OCI-M2 (cell line): ENCODE data around the gene PPP2R2C.

ENCODE experiments used
- DNase-seq: peaks from one replicate; lab custom pipeline; 2025; ENCODE audit not compliant: unreplicated experiment; lab: John Stamatoyannopoulos, UW

The PPP2R2C gene

DNA sequence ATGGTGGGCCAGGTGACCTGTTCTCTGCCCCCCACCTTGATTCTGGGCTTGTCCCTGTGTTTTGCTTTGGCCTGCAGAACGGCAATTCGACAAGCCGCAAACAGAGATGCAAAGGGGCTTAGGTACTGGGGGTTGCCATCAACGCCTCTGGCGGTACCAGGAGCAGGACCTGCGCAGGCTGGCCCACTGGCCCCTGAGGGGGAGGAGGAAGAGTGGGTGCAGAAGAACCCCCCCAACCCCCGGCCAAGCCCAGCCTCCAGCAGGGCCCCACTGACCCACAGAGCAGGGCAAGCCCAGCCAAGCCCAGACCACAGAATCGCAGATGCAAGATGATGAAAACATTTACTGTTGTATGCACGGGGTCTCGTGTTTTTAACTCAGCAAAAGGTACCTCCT lies 89.4 kb downstream of the PPP2R2C start:
- DNase-seq: no peak

DNA sequence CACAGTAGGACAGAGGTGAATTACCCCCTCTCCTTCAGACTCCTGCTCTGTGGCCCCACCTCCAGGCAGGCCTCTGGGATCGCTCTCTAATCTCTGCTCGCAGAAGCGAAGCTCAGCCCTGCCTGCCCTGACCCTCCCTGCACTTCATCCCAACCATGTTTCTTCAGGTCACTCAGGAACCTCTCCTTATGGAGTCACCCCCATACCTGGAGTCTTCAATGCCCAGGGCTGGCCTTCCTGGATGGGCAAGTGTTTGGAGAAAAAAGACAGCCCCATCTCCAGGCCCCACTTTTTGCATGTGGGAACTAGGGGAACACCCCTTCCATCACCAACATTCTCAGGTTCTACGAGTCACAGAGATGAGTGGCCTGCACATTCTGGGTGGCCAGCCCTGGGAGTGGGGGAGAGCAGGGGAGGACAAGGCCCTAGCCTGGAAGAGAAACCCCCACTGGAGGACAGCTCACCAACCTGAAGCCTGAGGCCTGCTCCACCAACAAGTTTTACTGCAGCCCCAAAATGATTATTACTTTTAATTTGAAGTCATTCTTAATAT lies 90.8 kb downstream of the PPP2R2C start:
- no peak for DNase-seq

DNA sequence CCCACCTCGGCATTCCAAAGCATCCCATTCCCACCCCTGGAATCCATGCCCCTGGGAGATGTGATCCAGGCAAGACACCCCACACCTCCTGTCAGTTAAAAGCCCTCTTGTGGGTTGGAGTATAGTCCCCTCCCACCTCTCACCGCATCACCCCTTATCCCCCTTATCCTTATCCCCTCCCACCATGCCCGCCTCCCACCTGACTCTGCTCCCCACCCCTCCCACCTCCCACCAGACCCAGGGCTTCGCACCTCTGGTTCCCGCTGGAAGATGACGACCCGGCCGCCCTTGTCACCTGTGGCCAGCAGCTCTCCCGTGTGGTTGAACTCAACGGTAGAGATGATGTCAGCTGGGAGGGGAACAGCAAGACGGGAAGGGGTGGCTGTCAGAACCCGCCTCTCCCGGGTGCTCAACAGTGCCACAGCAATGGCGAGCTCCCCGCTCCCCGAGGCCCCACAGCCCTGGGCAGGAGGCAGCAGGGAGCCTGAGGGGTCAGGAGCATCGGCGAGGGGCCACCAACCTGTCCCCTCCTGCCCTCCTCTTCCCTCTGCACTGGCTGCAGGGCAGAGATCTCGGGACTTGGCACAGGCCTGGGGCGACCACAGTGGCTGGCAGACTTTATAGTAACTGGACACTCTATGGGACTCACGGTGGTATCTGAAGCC lies 91.5 kb downstream of the PPP2R2C start:
- no peak for DNase-seq

DNA sequence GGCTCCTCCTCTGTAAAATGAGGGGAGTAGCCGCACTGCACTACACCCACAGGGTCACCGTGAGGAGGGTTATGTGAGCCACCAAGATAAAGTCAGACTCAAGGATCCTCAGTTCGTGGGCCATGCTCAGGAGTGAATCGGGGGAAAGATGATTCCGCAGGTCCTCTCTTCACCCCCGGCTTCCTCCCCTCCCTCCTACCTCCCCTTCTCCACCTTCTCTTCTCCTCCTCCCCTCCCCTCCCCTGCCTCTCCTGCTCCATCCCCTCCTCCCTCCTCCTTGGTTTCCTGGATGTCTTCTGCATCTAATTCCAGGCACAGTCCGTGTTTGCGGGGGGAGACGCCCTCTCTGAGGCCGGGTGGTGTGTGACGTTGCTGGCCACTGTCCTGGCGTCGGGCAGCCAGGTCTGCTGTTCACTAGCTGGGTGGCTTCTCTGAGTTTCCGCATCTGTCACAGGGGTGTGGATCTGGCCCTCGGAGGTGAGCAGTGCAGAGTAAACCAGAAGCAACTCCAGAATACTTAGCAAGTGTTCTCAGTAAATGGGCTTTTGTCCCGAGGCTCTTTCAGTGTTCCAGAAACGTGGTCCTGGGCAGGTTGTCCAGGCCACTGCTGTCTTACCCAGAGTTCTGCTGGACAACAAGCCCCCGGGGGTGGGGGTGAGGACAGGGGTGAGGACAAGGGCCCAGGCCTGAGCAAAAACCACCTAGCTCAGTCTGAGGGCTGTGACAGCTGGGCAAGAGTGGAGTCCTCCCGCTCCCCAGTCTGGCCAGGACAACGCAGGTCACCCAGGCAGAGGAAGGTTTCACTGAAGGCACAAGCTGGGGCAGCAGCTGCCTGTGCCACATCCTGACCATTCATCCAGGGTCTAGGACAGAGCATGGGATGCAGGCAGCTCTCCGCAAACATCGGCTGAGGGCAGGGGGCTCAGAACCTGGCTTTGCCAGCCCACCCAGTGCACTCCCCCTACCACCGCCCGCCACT lies 92.4 kb downstream of the PPP2R2C start:
- no peak for DNase-seq

DNA sequence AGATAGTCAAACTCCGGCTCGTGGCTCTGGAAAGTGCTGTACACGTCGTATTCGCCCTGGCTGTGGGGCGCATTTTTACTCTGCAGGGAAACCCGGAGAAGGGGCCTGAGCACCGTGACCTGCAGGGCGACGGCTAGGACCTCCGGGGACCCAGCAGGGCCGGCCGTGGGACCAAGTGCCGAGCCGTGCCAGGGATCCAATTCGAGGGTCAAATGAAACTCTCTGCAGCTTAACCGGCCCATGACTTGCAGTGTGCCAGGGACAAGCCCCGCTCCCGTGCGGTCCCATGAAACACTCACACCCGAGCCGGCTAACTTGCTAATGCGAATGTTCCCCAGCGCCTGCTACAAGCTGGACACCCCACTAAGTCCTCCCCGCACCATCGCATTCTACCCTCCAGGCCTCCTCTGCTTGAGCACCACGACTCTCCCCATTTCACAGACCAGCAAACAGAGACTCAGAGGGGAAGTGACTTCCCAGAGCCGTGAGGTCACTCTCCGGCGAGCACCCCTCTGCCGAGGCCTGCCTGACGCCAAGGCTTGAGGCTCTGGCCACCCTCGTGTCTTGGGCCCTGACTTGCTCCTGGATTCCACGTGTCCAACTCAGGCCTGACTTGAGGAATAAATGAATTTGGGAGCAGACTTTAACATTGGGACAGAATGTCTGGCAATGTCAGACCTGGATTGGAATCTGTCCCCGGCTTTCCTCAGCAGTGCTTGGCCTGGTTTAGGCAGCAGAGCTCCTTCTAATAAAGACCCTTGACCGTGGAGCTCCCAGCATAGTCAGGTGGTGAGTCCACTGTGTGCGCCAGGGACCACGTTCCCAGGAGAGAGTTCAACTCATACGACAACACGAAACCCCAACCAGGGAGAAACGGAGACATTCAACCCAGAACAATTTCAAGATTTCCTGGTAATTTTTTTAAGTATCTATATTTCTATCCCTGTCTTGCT lies 93.6 kb downstream of the PPP2R2C start:
- no peak for DNase-seq

DNA sequence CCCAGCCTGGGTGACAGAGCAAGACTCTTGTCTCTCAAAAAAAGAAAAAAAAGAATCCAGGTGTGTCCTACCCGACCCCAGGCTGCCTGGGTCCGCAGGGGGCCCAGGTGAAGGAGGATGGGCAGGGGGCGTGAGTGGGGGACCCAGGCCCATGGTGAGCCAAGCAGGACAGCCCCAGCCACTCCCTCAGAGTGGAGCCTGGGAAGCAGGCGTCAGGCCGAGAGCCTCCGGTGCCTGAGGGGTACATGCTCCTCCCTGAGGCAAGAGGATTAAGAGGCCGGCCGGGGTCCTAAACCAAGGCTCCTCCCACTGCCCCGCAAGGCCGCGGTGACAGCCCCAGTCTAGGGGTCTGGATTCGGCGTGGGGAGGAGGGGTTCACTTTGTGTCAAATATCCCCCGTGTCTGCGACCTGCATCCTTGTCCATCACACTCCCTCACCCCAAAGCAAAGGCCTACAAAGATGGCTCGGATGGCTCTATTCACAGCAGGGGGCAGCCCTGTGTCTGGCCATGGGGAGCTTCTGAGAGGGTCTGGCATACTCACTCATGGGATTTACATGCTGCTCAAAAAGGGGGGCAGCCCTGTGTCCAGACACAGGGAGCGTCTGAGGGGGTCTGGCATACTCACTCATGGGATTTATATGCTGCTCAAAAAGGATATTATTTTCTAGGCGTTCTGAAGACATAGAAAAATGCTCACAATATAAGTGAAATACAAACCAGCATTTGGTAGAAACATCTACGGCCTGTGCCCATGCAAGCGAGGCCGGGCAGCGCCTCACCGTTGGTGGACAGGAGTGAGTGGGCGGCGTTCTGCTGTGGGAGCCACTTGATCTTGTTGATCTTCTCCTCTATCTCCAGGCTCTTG lies 94.6 kb downstream of the PPP2R2C start:
- no peak for DNase-seq

DNA sequence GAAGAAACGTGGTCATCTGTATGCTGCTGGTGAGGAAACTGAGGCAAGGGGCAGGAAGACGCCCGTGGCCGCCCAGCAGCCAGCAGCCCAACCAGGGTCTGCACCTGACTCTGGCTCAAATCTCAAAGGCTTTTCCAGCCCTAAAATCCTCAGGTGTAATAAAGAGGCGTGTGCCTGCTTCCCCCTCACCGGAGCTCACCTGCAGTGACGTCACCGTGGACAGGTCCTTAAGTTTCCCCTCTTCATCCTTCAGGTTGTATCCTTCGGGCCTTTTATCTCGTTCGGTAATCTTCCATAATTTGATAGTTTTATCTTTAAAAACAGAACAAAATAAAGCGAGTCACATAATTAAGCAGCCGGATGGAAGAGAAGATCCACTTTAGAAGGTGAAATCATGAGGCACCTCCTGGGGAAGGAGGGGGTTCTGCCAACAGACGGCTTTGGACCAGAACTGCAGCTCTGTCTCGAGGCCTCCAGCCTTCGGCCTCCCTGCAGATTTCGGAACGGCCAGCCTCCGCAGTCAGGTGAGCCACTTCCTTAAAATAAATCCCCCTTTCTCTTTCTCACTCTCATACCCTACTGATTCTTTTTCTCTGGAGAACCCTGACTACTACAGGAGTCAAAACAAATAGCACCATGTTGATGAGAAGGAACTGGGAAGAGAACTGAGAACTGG lies 96.7 kb downstream of the PPP2R2C start:
- no peak for DNase-seq

DNA sequence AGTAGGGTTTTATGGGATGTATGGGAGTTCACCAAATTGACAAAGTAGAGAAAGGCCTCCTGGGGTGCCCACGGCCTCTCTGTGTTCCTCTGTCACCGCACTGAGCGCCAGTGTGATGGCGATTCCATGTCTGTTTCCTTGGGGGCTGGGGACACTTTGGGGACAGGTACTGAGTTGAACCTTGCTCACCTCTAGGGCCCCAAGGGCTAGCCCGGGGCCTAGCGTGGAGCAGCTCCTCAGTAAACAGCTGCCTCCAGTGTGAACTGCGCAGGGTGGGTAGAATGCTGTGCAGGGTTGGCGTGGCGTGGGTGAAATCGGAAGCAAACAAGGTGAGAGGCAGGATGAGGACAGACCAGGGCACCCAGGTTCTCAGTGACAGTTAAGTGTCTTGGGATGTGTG lies 97.8 kb downstream of the PPP2R2C start:
- no peak for DNase-seq

DNA sequence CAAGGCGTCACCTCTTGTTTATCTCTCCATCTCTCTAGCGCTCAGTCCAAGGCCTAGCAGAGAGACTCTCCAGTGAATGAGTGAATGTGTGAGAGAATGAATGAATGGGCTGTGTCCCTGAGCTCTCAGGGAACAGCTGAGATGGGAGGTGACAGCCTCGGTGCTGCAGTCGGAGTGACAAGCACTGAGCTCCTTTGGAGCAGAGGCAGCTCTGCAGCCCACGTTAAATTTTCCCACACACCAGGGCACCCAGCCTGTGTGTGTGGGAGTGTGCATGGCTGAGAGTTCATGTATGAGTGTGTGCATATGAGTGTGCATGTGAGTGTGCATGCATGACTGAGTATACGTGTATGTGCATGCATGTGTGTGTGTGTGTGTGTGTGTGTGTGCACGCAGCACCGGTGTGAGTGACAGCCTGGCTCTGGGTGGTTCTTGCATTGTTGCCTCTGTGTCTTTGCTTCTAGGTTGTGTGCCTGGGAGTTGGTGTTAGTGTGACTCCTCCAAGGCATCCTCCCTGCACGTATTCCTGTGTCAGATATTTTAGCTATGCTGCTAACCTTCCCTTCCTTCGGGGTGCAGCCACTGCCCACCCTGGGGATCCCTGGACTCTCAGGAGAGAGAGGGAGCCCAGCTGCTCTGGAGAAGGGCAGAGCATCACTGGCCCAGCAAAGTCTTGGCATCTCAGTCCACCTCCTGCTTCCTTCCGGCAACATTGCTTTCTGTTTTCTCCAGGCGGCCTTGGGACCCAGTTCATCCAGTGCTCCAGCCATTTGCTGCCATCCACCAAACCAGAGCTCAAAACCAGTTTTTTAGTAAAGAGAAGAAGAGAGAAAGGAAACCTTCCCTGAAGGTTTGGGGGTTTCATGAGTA lies 98.6 kb downstream of the PPP2R2C start:
- DNase-seq: no peak

DNA sequence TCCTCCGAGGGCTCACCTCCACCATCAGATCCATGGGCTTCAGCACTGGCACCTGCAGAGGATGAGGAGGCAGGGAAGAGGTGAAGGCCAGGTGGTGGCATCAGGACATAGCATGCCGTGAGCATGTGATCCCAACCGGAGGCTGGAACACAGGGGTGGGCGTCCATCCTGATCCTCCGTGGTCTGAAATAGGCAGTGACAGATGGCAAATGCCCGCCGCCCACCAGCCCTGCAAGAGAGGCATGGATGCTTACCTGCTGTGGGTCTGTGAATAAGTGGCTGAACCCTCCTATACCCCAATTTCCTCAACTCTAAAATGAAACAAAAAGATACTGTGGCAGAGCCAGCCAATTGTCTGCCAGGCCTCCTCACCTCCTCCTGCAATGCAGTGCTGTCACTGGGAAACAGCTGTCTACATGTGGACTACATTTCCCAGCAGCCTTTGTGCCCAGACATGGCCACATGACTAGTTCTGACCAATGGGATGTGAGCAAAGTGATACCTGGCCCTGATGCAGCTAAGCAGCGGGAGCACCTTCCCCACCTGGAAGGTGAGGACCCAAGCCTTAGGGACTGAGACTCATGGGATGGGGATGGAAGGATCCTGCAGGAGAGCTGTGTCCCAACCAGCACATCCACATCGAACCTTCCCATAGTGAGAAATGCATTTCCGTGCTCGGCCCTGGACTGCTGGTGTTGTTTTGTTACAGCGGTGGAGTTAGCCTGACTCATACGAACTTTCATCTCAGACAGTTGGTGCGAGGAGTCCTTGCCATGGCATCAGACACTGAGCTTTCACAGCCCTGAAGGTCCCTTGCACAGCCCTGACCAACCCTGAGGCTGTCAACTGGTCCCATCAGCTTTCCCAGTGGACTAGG lies 99.5 kb downstream of the PPP2R2C start:
- DNase-seq: no peak

DNA sequence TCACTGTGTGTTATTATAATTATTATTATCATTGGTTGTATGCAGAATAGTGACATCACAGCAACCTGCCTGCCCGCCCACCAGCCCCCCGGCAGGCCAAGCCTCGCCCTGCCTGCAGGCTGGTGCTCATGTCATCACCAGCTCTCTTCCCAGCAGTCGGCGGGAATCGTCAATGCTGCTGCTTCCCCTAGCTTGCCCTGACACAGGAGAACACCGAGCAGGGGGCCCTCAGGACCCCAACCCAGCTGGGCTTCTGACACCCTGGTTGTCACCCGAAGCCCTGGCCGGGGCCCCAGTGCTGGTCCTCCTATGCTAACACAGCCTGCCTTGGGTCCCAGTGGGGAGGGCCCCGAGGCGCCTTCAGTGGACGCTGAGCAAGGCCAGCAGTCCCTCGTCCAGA lies 100.6 kb downstream of the PPP2R2C start:
- DNase-seq: no peak

DNA sequence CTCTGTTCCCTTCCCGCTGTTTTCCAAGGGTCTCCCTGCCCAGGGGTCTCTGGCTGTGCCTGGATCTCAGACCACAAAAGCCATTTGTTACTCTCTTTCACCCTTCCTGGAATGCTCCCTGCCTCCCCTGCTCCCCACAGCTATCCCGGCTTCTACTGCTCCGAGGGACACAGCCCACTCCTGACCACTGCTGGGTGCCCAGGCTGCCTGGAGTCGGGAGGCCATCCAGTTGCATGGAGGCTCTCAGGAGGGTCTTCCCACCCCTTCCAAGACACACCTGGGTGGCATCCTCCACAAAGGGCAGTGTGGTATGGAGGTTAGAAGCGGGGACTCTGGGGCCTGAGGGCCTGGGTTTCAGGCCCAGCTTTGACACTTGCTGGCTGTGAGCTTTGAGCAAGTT lies 101.1 kb downstream of the PPP2R2C start:
- no peak for DNase-seq

DNA sequence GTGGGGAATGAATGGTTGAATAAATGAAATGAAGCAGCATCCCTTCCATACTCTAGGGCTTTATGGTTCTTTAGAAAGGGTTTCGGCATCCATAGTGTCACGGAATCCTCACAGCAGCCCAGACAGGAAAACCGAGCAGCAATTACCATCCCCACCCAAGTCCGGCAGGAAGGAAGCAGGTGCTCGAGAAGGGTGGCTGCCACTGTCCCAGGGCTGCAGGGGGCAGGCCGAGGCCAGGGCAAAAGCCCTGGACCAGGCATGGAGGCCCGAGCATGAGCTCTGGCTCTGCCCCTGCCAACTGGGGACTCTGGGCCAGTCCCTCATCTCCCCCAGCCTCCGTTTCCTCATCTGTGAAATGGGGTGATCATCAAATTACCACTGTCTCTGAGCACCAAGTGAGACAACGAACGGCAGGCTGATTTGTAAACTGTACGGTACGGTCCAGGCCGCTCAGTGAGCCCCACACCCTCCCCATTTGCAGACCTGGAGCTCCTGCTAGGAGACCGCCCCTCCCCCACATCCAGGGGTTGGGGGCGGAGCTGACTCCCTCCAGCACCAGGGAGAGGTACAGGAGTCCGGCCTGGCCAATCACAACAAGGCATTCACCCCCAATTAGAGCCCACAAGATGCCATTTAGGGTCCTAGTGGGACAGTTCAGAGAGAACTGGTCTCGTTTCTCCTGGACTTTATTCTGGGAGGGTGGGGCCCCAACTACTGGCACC lies 102.3 kb downstream of the PPP2R2C start:
- no peak for DNase-seq

DNA sequence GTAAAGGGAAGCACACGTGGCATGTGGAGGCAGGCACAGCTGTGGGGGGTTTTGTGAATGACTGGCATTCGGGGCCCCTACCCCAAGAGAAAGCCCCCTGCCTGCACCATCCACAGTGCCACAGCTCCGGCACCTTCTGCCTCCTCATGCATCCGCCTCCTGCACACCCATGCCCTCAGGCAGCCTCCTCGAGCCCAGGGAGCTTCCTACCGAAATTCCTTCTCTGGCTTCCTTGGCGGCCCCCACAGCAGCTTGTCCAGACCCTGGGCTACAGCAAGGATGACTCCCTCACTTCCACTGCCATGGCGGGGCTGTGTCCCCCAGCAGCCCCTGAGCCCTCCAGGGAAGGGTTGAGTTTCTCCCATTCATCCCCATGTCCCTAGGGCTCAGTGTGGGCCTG lies 102.9 kb downstream of the PPP2R2C start:
- no peak for DNase-seq

DNA sequence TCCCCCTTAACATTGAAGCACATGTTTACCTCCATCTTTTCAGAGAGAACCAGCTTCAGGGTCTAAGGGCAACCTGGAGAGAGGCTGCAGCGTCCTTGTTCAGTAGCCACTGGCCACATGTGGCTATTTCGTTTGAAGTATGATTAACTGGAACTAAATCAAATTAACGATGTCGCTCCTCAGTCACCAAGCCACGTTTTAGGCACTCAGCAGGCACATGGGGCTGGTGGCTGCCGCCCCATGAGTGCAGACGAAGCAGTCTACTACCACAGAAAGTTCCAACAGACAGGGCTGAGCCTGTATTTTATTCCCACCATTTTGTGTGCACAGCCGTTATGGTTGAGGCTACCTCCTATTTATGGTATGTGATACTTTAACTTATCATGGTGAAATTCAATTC lies 103.4 kb downstream of the PPP2R2C start:
- no peak for DNase-seq

DNA sequence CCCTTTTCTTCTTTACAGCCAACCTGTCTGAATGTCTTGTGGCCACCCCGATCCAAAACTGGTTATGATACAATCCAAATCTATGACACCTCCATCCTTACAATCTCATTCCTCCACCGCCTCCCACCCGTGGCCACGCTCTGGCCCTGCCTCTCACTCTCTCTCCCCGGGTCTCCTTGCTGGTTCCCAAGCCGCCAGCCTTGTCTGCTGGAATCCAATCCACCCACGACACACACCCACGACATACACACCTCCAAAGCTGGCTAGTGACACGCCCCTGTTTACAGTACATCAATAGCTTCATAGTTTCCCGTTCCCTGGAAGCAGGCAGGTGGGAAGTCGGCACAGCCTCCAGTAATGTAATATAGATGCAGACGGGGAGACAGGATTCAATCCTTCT lies 103.8 kb downstream of the PPP2R2C start:
- no peak for DNase-seq

DNA sequence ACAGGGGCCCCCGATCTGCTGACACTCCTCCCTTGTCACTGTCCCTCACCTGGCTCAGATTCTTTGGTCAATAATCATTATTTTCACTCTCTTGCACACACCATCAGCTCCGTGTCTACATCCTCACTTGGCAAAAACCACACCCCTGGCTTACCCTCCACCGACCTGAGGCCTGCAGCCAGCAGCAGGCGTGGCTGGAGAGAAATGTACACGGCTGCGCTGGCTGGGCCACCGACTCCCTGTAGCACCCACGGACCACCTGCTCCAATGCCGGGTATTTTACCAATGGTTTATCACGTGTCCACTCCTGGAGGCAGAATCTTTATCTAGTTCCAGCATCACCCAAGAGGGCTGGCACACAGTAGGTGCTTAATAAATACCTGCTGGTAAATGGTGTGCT lies 104.3 kb downstream of the PPP2R2C start:
- no peak for DNase-seq
